Cardiac fibroblast (primary cell): ENCODE data around the gene SH3D21.

ENCODE experiments used
- DNase-seq, 2 donors: peaks; one replicate each; pipeline versions ENCODE4 v3.0.0 to v3.0.0-alpha.2; 2010; ENCODE audit warnings: low read depth in 2 of 2
- H3K4me3 ChIP-seq, 2 donors: replicated peaks in 1 of 2; 1 replicate in 1 of 2; 2 replicates in 1 of 2; pipeline ENCODE4 v1.5.1; 2011; ENCODE audit warnings: low read depth in 2 of 2, low read length in 2 of 2, mild to moderate bottlenecking in 2 of 2, moderate library complexity in 1 of 2
- TF ChIP-seq, protein P1 (sequence below): IDR thresholded peaks from one replicate; pipeline ENCODE4 v1.5.1; 2011; ENCODE audit warnings: low read depth, mild to moderate bottlenecking, low read length, inconsistent platforms

Gene SH3D21

DNA sequence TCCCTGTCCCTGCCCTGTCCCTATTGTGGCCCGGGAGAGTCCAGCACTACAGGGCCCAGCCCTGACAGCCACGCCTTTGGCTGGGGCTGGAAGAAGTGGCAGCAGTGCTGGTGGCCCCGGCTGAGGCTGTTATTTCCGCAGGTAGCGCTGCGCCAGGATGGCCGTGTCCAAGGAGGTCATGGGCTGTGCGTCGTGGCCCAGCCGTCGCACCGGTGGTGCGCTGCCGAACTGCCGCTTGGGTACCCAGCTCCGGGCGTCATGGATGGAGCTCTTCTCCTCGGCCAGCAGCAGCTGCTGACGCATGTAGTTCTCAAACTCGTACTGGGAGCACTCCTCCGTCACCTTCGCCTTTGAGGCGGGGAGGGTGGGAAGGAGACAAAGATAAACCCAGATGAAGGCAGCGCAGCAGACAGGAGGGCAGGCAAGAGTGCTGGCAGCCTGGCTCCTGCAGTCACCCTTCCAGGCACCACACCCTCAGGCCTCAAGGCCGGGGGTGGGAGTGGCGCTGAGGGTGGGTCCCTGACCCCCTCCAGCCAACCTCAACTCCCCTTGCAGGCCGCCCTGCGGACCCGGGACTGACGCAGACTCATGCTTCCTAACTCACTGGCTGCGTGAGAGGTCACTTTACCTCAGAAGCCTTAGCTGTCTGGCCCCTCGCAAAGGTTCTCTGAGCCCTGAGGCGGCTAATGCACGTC is 35.6 kb downstream of the SH3D21 start:
- H3K4me3 ChIP-seq: no peak overlapping the region
- DNase-seq: no peak
- TF ChIP-seq, protein P1, sequence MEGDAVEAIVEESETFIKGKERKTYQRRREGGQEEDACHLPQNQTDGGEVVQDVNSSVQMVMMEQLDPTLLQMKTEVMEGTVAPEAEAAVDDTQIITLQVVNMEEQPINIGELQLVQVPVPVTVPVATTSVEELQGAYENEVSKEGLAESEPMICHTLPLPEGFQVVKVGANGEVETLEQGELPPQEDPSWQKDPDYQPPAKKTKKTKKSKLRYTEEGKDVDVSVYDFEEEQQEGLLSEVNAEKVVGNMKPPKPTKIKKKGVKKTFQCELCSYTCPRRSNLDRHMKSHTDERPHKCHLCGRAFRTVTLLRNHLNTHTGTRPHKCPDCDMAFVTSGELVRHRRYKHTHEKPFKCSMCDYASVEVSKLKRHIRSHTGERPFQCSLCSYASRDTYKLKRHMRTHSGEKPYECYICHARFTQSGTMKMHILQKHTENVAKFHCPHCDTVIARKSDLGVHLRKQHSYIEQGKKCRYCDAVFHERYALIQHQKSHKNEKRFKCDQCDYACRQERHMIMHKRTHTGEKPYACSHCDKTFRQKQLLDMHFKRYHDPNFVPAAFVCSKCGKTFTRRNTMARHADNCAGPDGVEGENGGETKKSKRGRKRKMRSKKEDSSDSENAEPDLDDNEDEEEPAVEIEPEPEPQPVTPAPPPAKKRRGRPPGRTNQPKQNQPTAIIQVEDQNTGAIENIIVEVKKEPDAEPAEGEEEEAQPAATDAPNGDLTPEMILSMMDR: no peak

DNA sequence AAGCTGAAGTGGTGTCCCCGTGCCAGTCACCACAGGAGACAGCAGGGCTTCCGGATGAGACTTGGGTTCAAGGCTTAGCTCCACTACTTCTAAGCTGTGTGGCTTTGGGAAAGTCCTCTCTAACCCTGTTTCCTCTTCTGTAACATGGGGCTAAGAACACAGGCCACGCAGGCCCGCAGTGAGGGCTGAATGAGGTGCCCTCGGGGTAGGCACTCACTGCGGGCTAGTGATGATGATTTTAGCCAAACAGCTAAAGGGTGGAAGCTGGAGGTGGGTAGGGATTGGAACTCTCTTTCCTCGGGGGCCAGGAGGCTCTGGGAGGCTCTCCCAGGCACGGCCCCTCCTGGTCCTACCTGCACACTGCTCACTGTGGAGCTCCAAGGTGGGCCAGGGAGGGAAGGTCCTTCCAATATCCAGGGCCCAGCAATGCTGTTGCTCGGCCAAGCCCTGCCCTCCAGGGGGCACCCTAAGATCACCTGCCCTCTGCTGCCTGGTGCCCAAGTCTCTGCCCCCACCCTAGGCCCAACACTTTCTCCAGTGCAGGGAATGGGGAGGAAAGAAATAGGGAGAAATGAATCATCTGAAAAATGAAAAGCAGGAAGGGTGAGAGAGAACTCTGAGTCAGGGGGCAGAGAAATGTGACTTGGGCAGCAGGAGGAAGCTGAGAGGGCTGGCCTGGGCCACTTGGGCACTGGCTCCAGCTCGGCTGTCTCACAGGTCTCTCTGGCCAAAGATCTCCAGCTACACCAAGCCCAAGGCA is 36.4 kb downstream of the SH3D21 start:
- DNase-seq: peak; percentile 79 to 84
- TF ChIP-seq, protein P1: peak; percentile 77
- no peak overlapping the region for H3K4me3 ChIP-seq

DNA sequence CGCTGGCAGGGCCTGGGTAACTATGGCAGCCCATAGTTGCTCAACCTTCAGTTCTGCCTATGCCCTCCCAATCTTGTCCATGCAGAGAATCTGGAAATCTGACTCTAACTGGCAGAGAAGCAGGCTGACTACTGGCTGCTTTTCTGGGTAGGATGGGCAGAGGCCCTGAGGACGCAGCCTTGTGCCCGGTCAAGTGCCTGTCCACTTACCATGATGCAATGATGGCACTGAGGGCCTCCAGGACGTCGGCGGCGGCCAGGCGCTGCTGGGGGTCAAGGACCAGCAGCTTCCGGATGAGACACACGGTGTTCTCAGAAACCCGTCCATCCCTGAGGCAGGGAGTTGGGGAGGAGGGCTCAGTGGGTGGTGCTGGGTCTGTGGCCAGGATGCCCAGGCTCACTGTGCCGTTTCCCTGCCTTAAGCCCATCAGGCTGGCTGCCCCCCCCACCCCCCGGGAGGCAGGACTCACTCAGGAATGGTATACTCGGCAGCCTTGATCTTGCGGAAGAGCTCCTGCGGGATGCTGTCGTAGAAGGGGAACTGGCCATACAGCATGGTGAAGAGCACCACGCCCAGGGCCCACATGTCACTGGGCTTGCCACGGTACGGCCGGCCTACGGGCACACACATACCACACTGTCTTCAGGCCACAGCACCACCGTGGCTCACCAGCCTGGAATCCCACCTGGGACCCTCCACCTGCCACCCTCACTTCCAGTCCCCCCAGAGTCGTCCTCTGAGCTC is 37.7 kb downstream of the SH3D21 start:
- TF ChIP-seq, protein P1: no peak
- DNase-seq: no peak
- H3K4me3 ChIP-seq: no peak overlapping the region

DNA sequence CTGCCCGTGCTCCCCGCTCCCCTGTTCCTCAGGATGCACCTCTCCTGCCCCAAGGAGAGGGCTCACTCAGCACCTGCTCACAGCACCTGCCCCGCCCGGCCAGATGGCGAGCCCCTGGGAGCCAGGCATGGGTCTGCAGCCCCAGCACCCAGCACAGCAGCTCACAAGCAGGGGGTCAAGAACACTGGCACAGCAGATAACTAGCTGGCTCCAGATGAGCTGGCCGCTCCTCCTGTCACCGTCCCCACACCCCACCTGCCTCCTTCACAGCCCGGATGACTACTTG is 38.2 kb downstream of the SH3D21 start:
- TF ChIP-seq, protein P1: no peak
- DNase-seq: no peak
- H3K4me3 ChIP-seq: no peak overlapping the region

DNA sequence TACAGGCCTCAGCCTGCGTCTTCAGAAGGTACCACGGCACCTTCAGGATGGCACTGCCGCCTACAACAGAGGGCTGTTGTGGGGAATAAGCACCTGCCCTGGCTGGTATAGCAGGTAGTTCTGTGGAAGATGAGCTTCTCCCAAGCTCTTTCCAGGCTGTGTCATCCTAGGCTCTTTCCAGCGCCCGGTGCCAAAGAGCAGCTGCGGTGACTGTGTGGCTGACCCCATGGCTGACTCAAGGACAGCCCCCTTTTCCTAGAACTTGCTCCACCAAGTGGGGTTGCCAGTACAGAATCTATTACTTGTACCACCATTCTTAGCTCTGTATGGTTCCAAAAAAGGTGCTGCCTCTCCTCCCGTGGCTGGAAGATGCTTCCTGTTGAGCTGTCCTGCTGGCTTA is 39.2 kb downstream of the SH3D21 start:
- TF ChIP-seq, protein P1: no peak
- no peak for DNase-seq
- no peak overlapping the region for H3K4me3 ChIP-seq

DNA sequence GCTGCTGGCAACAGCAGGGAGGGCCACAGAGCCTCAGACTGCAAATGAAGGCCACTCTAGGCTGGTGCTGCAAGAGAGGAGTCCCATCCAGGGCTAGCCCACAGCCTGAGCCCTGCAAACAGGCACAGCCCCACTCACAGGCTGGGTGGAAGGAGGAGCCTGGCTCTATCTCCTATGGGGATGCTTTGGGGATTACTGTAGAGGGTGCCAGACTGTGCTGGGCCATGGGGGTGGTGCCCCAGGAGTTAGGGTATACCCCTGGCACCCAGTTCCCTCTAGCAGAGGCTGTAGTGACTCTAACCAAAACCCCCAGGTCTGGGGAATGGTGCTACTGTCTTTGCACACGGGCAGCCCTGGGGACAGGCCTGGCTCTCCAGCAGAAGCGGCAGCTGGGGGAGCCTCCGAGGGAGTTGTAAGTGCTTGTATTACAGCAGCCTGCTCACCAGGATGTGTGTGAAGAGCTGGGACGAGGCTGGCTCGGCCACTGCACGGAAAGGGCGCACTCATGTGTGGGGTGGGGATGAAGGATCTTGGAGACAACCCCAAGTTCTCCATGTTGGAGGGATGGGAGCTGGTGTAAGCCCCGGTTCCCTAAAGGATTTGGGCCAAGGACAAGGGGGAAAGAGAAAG is 40.7 kb downstream of the SH3D21 start:
- TF ChIP-seq, protein P1: no peak
- DNase-seq: no peak
- no peak overlapping the region for H3K4me3 ChIP-seq
